K562 (cell line): ENCODE measurements around the gene LAMTOR4. TPM values are rescaled to one million over a fixed set of nuclear protein-coding genes. Genes with fewer than 3 reads are reported as not detected.

Experiments used
- DEAF1 ChIP-seq: fragments of 450-650 bp; formaldehyde crosslinking; IDR thresholded peaks from 2 replicates; pipeline ENCODE4 v1.4.0; 2020; ENCODE audit warnings: mild to moderate bottlenecking, moderate library complexity
- DIDO1 ChIP-seq: fragments of 450-650 bp; IDR thresholded peaks from 2 replicates; pipeline ENCODE4 v1.6.1; 2016; ENCODE audit warnings: low read depth, missing biosample characterization, missing genetic modification characterization
- KDM2B ChIP-seq: fragments of 250-450 bp; sonication (Bioruptor Pico); IDR thresholded peaks from 2 replicates; pipeline ENCODE4 v1.8.0; 2021; ENCODE audit warnings: mild to moderate bottlenecking, moderate library complexity
- LEF1 ChIP-seq: fragments of 450-650 bp; IDR thresholded peaks from 2 replicates; pipeline ENCODE4 v1.6.1; 2016; ENCODE audit warnings: mild to moderate bottlenecking
- NFATC3 ChIP-seq: fragments of 450-650 bp; IDR thresholded peaks from 2 replicates; pipeline ENCODE4 v1.6.1; 2017; ENCODE audit warnings: mild to moderate bottlenecking
- NR2F6 ChIP-seq: fragments of 450-650 bp; formaldehyde crosslinking; IDR thresholded peaks from 2 replicates; pipeline ENCODE4 v1.4.0; 2020; ENCODE audit warnings: mild to moderate bottlenecking
- PRPF4 ChIP-seq: fragments of 200-400 bp; formaldehyde crosslinking; IDR thresholded peaks from one replicate; pipeline ENCODE4 v1.6.1; 2017; ENCODE audit warnings: low read length, low read depth, mild to moderate bottlenecking; ENCODE audit not compliant: insufficient read depth, poor library complexity, severe bottlenecking
- PTTG1 ChIP-seq: fragments of 450-650 bp; IDR thresholded peaks from 2 replicates; pipeline ENCODE4 v1.6.1; 2016; ENCODE audit warnings: low read depth, mild to moderate bottlenecking, missing genetic modification characterization, missing compliant biosample characterization
- RBM17 ChIP-seq: fragments of 200-400 bp; formaldehyde crosslinking; IDR thresholded peaks from 2 replicates; pipeline ENCODE4 v1.6.1; 2017; ENCODE audit warnings: low read depth, mild to moderate bottlenecking, low read length, borderline replicate concordance
- SRSF9 ChIP-seq: fragments of 200-400 bp; formaldehyde crosslinking; IDR thresholded peaks from 2 replicates; pipeline ENCODE4 v1.6.1; 2017; ENCODE audit warnings: low read depth, low read length, borderline replicate concordance
- TAF15 ChIP-seq: fragments of 200-400 bp; formaldehyde crosslinking; IDR thresholded peaks from 2 replicates; pipeline ENCODE4 v1.6.1; 2017; ENCODE audit warnings: mild to moderate bottlenecking, low read depth, low read length, moderate library complexity
- THAP7 ChIP-seq: fragments of 250-450 bp; sonication (Bioruptor Pico); IDR thresholded peaks from 2 replicates; pipeline ENCODE4 v1.5.0; 2021
- USF1 ChIP-seq: sonication (generic); formaldehyde crosslinking; IDR thresholded peaks from 2 replicates; pipeline ENCODE4 v1.9.0; 2022; ENCODE audit warnings: mild to moderate bottlenecking, missing genetic modification reagents
- ZNF217 ChIP-seq: sonication (generic); formaldehyde crosslinking; IDR thresholded peaks from 2 replicates; pipeline ENCODE4 v1.8.0; 2022; ENCODE audit warnings: mild to moderate bottlenecking, missing genetic modification reagents
- ZNF644 ChIP-seq: fragments of 200-800 bp; sonication (Bioruptor generic); IDR thresholded peaks from 2 replicates; pipeline ENCODE4 v1.6.1; 2016; ENCODE audit warnings: low read depth, missing genetic modification characterization, missing compliant biosample characterization
- ZNF778 ChIP-seq: fragments of 450-650 bp; formaldehyde crosslinking; IDR thresholded peaks from 2 replicates; pipeline ENCODE4 v1.4.0; 2020; ENCODE audit warnings: mild to moderate bottlenecking, moderate library complexity
- polyA plus RNA-seq, 8 experiments: library from polyadenylated mRNA; depleted of rRNA in 4 of 8; stranded (reverse) in 5 of 8; unstranded in 3 of 8; fragments of >200 nt; fragmentation: Nextera tagmentation in 2 of 8; fragmentation: Illumina TruSeq in 1 of 8; extraction: Ambion mirVana in 2 of 8; extraction: Trizol in 1 of 8; gene quantifications; 2 replicates each; pipeline versions ENCODE4 v1.2.1 to v1.2.3, GENCODE V29; 2011 to 2014; ENCODE audit warnings: inconsistent platforms in 1 of 8, missing spikeins in 1 of 8
- total RNA-seq, 7 experiments: library from RNA; depleted of rRNA in 6 of 7; stranded (reverse); fragments of >200 nt in 6 of 7; fragmentation: Illumina TruSeq in 2 of 7; extraction: Trizol in 2 of 7; gene quantifications; 2 replicates each; pipeline versions ENCODE4 v1.2.1 to v1.2.3, GENCODE V29; 2011 to 2021; ENCODE audit warnings: low replicate concordance in 1 of 7

The LAMTOR4 gene
- total and polyA plus RNA-seq, 9 of the 15 experiments (the other 6 are each of a cell fraction or from before 2014, with no cell fraction given) = 79.6 to 314 (median 195) TPM

- TF ChIP-seq DEAF1 (peak; percentile 87), NFATC3 (no peak), THAP7 (CRISPR knock-in tag) (no peak), RBM17 (no peak), LEF1 (no peak), ZNF644 (tag) (no peak), TAF15 (no peak), ZNF217 (CRISPR knock-in tag) (no peak), PRPF4 (no peak), SRSF9 (no peak), USF1 (CRISPR knock-in tag) (peak; percentile 58), DIDO1 (no peak), ZNF778 (CRISPR knock-in tag) (no peak), NR2F6 (no peak), PTTG1 (tag) (no peak), KDM2B (CRISPR knock-in tag) (no peak)
Observed at GRCh38 chr7:100130608-100131453, 17.9 kb upstream of the LAMTOR4 start (continued).
